ENCODE measurements around the gene CLDN12. TPM values are rescaled to one million over a fixed set of nuclear protein-coding genes. Genes with fewer than 3 reads are reported as not detected.

The CLDN12 gene
- total and polyA plus RNA-seq, 2 of the 13 experiments (the other 11 are each of a cell fraction or from before 2014, with no cell fraction given): 44.1 to 114 TPM

DNA sequence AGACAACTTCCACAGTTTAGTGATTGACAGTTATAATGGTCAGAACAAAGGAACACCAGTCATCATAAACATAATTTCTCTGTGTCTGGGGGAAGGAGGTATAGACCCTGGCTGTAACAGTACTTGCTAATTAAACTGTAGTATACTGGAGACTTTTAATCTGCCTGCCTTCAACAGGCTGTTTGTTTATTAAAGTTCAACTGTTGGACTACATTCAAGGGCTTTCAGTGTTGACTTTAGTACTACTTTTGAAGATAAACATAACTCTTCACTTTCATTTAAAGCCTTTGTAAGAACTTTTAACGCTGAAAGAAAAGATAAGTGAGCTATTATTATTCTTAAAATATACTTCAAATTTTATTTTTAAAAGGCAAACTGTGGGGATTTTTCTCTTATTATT, 50.7 kb downstream of the CLDN12 start:
- Histone ChIP-seq H3K4me3 (replicated peaks in 1 of 3; ENCODE audit: insufficient read depth in 1 of 3, low read depth in 2 of 3, low read length in 3 of 3) (no peak overlapping the region), H3K9ac (ENCODE audit: insufficient read depth, low read depth, low read length) (no peak overlapping the region), H3K27me3 (ENCODE audit: control insufficient read depth in 1 of 2, insufficient read depth in 2 of 2, low read length in 2 of 2) (no peaks in the 10 kb centered on the region), H3K36me3 (replicated peaks in 1 of 2; ENCODE audit: control insufficient read depth in 1 of 2, insufficient read depth in 2 of 2, low read length in 2 of 2) (no peaks in the 10 kb centered on the region), H2AFZ (ENCODE audit: low read length) (no peak overlapping the region), H3K27ac (ENCODE audit: extremely low read length, insufficient read depth, low read length) (no peak overlapping the region), H3K4me1 (ENCODE audit: insufficient read depth, low read length) (peaks cover 16% of the 10 kb centered on the region), H3K9me3 (ENCODE audit: low read length) (no peaks in the 10 kb centered on the region), H4K20me1 (ENCODE audit: insufficient read depth, low read length) (no peaks in the 10 kb centered on the region), H3K4me2 (ENCODE audit: low read depth, low read length) (peak overlapping the region; percentile 1; the same call in 1 of the 2 replicates), H3K79me2 (ENCODE audit: insufficient read depth, low read length) (no peaks in the 10 kb centered on the region)
- no peak for ATAC-seq
- intact Hi-C loops (cut with micrococcal nuclease; ENCODE audit: unreplicated experiment): loop anchor here (2.0 kb wide), 1 partner anchor 143 kb away; the partner anchor contains the start of gene CDK14
- ChIA-PET POLR2A (no interaction called here), CTCF (ENCODE audit: low intra/inter-chr PET ratio, low total read pairs) (interaction anchor here (2.0 kb wide), 1 partner anchor 175 kb away, joined by 15 read pairs; no protein-coding TSS in a partner anchor)
- BruUV-seq (replicated peaks): no TSS peak
- no peak for DNase-seq (ENCODE audit: low spot score)
- TF ChIP-seq SOX13 (IDR thresholded peaks at IDR 0.05) (no peak), SOX13 (CRISPR knock-in tag; conservative IDR thresholded peaks at IDR 0.05 in 1 of 2, IDR thresholded peaks at IDR 0.05 in 1 of 2) (peak in 1 of 2 experiments; percentile 19; a peak in 1 of 4 replicates), RARA (CRISPR knock-in tag; IDR thresholded peaks at IDR 0.05) (0 out of 2 replicates have a peak, but pooled peaks have one; percentile 39), FOXA3 (CRISPR knock-in tag; IDR thresholded peaks at IDR 0.05) (peak; percentile 29; the same call in 1 of the 2 replicates), FOXP1 (IDR thresholded peaks at IDR 0.05) (no peak), FOXP1 (CRISPR knock-in tag; IDR thresholded peaks at IDR 0.05) (peak; percentile 22; the same call in 1 of the 2 replicates), ZNF709 (CRISPR knock-in tag; IDR thresholded peaks at IDR 0.05) (no peak), ZNF343 (CRISPR knock-in tag; IDR thresholded peaks at IDR 0.05) (no peak), ZNF33B (CRISPR knock-in tag; IDR thresholded peaks at IDR 0.05) (no peak), TBX2 (CRISPR knock-in tag; IDR thresholded peaks at IDR 0.05; ENCODE audit: borderline replicate concordance) (no peak), MIXL1 (CRISPR knock-in tag; IDR thresholded peaks at IDR 0.05) (peak; percentile 42; the same call in 1 of the 2 replicates), HMG20A (CRISPR knock-in tag; IDR thresholded peaks at IDR 0.05; ENCODE audit: borderline replicate concordance) (peak; percentile 27; the same call in 1 of the 2 replicates), GATAD2A (CRISPR knock-in tag; IDR thresholded peaks at IDR 0.05) (0 out of 2 replicates have a peak, but pooled peaks have one; percentile 15), ZNF563 (CRISPR knock-in tag; IDR thresholded peaks at IDR 0.05) (no peak), ZNF782 (CRISPR knock-in tag; IDR thresholded peaks at IDR 0.05; ENCODE audit: borderline replicate concordance) (no peak)
- TF ChIP-seq, protein P1, sequence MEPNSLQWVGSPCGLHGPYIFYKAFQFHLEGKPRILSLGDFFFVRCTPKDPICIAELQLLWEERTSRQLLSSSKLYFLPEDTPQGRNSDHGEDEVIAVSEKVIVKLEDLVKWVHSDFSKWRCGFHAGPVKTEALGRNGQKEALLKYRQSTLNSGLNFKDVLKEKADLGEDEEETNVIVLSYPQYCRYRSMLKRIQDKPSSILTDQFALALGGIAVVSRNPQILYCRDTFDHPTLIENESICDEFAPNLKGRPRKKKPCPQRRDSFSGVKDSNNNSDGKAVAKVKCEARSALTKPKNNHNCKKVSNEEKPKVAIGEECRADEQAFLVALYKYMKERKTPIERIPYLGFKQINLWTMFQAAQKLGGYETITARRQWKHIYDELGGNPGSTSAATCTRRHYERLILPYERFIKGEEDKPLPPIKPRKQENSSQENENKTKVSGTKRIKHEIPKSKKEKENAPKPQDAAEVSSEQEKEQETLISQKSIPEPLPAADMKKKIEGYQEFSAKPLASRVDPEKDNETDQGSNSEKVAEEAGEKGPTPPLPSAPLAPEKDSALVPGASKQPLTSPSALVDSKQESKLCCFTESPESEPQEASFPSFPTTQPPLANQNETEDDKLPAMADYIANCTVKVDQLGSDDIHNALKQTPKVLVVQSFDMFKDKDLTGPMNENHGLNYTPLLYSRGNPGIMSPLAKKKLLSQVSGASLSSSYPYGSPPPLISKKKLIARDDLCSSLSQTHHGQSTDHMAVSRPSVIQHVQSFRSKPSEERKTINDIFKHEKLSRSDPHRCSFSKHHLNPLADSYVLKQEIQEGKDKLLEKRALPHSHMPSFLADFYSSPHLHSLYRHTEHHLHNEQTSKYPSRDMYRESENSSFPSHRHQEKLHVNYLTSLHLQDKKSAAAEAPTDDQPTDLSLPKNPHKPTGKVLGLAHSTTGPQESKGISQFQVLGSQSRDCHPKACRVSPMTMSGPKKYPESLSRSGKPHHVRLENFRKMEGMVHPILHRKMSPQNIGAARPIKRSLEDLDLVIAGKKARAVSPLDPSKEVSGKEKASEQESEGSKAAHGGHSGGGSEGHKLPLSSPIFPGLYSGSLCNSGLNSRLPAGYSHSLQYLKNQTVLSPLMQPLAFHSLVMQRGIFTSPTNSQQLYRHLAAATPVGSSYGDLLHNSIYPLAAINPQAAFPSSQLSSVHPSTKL (CRISPR knock-in tag; IDR thresholded peaks at IDR 0.05): 0 out of 2 replicates have a peak, but pooled peaks have one; percentile 24
- TF ChIP-seq, protein P2, sequence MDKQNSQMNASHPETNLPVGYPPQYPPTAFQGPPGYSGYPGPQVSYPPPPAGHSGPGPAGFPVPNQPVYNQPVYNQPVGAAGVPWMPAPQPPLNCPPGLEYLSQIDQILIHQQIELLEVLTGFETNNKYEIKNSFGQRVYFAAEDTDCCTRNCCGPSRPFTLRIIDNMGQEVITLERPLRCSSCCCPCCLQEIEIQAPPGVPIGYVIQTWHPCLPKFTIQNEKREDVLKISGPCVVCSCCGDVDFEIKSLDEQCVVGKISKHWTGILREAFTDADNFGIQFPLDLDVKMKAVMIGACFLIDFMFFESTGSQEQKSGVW (CRISPR knock-in tag; IDR thresholded peaks at IDR 0.05; ENCODE audit: borderline replicate concordance): no peak
- TF ChIP-seq, protein P3, sequence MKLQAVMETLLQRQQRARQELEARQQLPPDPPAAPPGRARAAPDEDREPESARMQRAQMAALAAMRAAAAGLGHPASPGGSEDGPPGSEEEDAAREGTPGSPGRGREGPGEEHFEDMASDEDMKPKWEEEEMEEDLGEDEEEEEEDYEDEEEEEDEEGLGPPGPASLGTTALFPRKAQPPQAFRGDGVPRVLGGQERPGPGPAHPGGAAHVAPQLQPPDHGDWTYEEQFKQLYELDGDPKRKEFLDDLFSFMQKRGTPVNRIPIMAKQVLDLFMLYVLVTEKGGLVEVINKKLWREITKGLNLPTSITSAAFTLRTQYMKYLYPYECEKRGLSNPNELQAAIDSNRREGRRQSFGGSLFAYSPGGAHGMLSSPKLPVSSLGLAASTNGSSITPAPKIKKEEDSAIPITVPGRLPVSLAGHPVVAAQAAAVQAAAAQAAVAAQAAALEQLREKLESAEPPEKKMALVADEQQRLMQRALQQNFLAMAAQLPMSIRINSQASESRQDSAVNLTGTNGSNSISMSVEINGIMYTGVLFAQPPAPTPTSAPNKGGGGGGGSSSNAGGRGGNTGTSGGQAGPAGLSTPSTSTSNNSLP (IDR thresholded peaks at IDR 0.05; ENCODE audit: low read depth, low read length): peak; percentile 46; the same call in 1 of the 2 replicates
- in situ Hi-C loops (cut with HindIII; ENCODE audit: extremely low pct_ligation_motif_present, low pct_unique_long_range_greater_than_20kb): loop anchor here (10.0 kb wide), 1 partner anchor 141 kb away; the partner anchor contains the start of gene CDK14
- WGBS (ENCODE audit: low lambda C conversion rate): 0% methylated on average over 1 of the region's 1 CpG
- no peak for FAIRE-seq

Data from HepG2 (cell line).